Small intestine (tissue), 7 donors: Measurements from ENCODE around the gene MAGED2. TPM values are rescaled to one million over a fixed set of nuclear protein-coding genes. Genes with fewer than 3 reads are reported as not detected.

Source experiments
- DNase-seq, 2 donors: peaks; one replicate each; pipeline versions ENCODE4 v3.0.0 to v3.0.0-alpha.2; 2013
- FAIRE-seq: peaks from 2 replicates; lab custom pipeline; 2012; peaks lifted over from hg19 to GRCh38; lab: Jason Lieb, UNC
- H3K27ac ChIP-seq, 3 donors: one replicate each; pipeline ENCODE4 v1.5.1; 2013; ENCODE audit warnings: low read length in 2 of 3, mild to moderate bottlenecking in 2 of 3, control low read depth in 1 of 3, inconsistent platforms in 1 of 3, low read depth in 1 of 3, moderate library complexity in 1 of 3
- H3K27me3 ChIP-seq, 3 donors: one replicate each; pipeline ENCODE4 v1.6.1; 2013; ENCODE audit warnings: low read length in 3 of 3, inconsistent platforms in 1 of 3; ENCODE audit not compliant: control insufficient read depth in 3 of 3, insufficient read depth in 3 of 3
- H3K36me3 ChIP-seq, 3 donors: one replicate each; pipeline ENCODE4 v1.6.1; 2013; ENCODE audit warnings: low read length in 3 of 3, inconsistent platforms in 1 of 3, low read depth in 1 of 3, mild to moderate bottlenecking in 1 of 3, moderate library complexity in 1 of 3; ENCODE audit not compliant: control insufficient read depth in 3 of 3, insufficient read depth in 2 of 3
- H3K4me1 ChIP-seq, 3 donors: one replicate each; pipeline ENCODE4 v1.6.1; 2013; ENCODE audit warnings: low read length in 2 of 3, inconsistent platforms in 1 of 3, low read depth in 1 of 3, mild to moderate bottlenecking in 1 of 3, moderate library complexity in 1 of 3; ENCODE audit not compliant: control insufficient read depth in 3 of 3, insufficient read depth in 2 of 3
- H3K4me3 ChIP-seq, 3 donors: one replicate each; pipeline ENCODE4 v1.5.1; 2013; ENCODE audit warnings: low read length in 3 of 3, control low read depth in 1 of 3, inconsistent platforms in 1 of 3, low read depth in 1 of 3, mild to moderate bottlenecking in 1 of 3, moderate library complexity in 1 of 3
- H3K9me3 ChIP-seq, 2 donors: one replicate each; pipeline ENCODE4 v1.6.1; 2013; ENCODE audit warnings: low read depth in 1 of 2, low read length in 1 of 2; ENCODE audit not compliant: control insufficient read depth in 2 of 2, insufficient read depth in 1 of 2
- WGBS, 3 donors: extraction: QIAGEN DNeasy Blood & Tissue Kit; methylation state at CpG; one replicate each; pipeline ENCODE4 v1.1.7; 2013; 5-methylcytosine and 5-hydroxymethylcytosine counted together
- polyA plus RNA-seq, 4 donors: library from polyadenylated mRNA; stranded (reverse) in 3 of 4; unstranded in 1 of 4; fragments of 200-250 nt in 3 of 4; fragments of 120-200 nt in 1 of 4; gene quantifications; one replicate each; pipeline versions ENCODE4 v1.2.1 to v1.2.3, GENCODE V29; 2013
- donor health status: healthy with polysubstance abuse.
- donor health status: control.
- donor health status: control.
- donor health status: Bipolar disorder and iron deficiency.
- donor health status: healthy.

MAGED2 gene
- polyA plus RNA-seq, 4 donors: 42.2 to 292 (median 78.8) TPM

DNA sequence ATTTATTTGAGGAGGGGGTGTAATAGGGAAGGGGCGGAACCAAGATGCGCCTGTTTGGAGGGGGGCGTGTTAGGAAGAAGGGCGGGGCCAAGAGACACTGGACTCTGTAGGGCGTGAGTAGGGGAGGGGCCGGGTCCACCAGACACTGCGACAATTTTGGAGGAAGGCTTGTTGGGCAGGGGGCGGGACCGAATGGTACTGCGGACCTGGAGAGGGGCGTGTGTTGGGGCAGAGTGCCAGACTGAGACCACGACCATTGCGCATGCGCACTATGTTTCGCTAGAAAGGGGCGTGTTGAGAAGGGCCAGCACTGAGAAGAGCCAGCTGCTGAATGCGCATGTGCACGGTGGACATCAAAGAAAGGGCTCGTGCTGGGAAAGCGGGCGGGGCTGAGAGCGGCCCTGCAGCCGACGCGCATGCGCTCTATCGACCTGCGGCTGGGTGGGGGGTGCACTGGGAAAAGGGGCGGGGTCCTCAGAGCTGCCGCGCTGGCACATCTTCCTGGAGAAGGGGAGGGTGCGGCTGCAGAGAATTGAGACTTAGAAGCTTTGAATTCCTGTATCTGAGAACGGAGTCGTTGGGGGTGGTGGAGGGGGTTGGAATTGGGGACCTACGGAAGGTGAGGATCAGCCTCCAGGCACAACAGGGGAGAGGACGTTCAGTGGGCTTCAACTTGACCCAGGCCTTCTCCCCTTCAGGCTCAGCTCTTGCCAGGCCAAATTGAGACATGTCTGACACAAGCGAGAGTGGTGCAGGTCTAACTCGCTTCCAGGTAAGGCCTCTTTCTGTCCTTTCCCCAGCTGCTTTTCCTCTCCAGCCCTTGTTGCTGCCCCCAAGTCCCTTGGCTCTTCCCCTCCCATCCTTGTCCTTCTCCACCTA is 1.3 kb downstream of the MAGED2 start:
- Histone ChIP-seq H3K4me3 (peak overlapping the region; percentile 59 to 79 (median 60)), H3K27ac (peak overlapping the region; percentile 38 to 95 (median 87)), H3K27me3 (no peaks in the 10 kb centered on the region), H3K36me3 (peaks cover 0 to 38% (median 3%) of the 10 kb centered on the region in 3 donors), H3K4me1 (peaks cover 0 to 14% (median 0%) of the 10 kb centered on the region in 3 donors), H3K9me3 (no peaks in the 10 kb centered on the region)
- WGBS, 3 donors: 2 to 42% (median 13%) methylated on average over 16 to 38 of the region's 38 CpGs
- FAIRE-seq: peak; percentile 86
- peak; percentile 92 to 93 for DNase-seq

DNA sequence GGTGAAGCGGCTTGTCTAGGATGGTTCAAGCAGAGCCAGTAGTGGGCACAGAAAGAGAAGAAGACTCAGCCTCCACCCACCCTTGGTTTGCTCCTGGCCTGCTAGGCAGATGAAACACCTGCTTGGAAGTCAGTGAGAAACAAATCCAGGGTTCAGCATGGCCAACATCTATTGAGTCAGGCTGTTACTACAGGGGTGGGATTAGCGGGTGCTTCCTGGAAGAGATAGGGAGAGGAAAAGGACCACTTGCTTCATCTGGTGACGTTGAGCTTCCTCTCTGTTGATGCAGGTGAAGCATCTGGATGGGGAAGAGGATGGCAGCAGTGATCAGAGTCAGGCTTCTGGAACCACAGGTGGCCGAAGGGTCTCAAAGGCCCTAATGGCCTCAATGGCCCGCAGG is 3.0 kb downstream of the MAGED2 start:
- H3K36me3 ChIP-seq: peaks cover 0 to 52% (median 3%) of the 10 kb centered on the region in 3 donors
- FAIRE-seq (no peak), DNase-seq (no peak)
- peaks cover 0 to 8% (median 0%) of the 10 kb centered on the region in 3 donors for H3K4me1 ChIP-seq
- WGBS, 3 donors: 87 to 98% (median 93%) methylated on average over 3 to 5 of the region's 5 CpGs
- no peak overlapping the region for H3K27ac ChIP-seq
- no peaks in the 10 kb centered on the region for H3K27me3 ChIP-seq
- H3K9me3 ChIP-seq: no peaks in the 10 kb centered on the region
- no peak overlapping the region for H3K4me3 ChIP-seq

DNA sequence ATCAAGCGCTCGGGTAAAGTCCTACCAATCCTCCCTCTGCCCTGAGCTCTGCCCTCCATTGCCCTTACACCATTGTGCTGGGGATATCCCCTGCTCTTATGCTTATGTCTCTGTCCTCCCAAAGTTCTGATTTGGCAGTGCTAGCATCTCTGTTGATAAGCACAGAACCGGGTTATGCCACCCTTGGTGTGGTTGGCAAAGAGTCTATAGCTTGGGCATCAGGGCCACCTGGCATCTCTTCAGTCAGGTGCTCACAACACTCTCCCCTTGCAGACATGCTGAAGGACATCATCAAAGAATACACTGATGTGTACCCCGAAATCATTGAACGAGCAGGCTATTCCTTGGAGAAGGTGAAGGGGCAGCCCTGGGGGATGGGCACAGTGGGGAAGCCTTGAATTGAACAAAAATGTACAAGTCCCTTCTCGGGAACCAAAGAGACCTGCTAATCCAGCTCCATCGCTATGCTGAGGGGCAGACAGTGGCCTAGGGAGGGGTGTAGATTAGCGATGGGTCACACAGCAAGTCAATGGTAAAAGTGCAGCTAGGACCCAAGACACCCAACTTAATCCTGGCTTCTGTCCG is 3.8 kb downstream of the MAGED2 start:
- no peak overlapping the region for H3K27ac ChIP-seq
- no peaks in the 10 kb centered on the region for H3K9me3 ChIP-seq
- peaks cover 0 to 8% (median 0%) of the 10 kb centered on the region in 3 donors for H3K4me1 ChIP-seq
- H3K36me3 ChIP-seq: peaks cover 3 to 52% (median 7%) of the 10 kb centered on the region in 3 donors
- FAIRE-seq: no peak
- WGBS, 3 donors: 87 to 92% (median 88%) methylated on average over 8 to 9 of the region's 9 CpGs
- DNase-seq: no peak
- no peaks in the 10 kb centered on the region for H3K27me3 ChIP-seq
- H3K4me3 ChIP-seq: no peak overlapping the region

DNA sequence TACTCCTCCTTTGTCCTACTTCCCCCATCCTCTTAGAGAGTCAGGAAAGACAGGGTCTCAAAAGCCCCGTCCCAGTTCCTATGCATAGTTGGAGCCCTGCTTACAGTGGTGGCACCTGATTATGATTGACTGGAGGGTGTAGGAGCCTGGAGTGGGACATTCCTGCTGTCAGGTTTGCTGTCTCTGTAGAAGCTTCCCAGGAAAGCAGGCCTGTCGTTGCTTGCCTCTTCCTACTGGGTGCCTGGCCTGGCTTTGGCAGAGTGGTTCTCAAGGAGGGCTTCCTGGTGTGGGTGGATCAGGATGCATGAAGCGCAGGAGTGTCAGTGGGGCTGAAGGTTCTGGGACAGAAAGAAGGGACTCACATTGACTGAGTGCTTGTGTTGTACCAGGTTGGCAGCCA is 4.8 kb downstream of the MAGED2 start:
- Histone ChIP-seq H3K27me3 (no peaks in the 10 kb centered on the region), H3K27ac (no peak overlapping the region), H3K9me3 (no peaks in the 10 kb centered on the region), H3K4me3 (no peak overlapping the region), H3K36me3 (peaks cover 3 to 52% (median 7%) of the 10 kb centered on the region in 3 donors), H3K4me1 (peaks cover 0 to 8% (median 0%) of the 10 kb centered on the region in 3 donors)
- DNase-seq (no peak), FAIRE-seq (no peak)
- 62 to 88% (median 84%) methylated on average over 3 of the region's 3 CpGs for WGBS, 3 donors

DNA sequence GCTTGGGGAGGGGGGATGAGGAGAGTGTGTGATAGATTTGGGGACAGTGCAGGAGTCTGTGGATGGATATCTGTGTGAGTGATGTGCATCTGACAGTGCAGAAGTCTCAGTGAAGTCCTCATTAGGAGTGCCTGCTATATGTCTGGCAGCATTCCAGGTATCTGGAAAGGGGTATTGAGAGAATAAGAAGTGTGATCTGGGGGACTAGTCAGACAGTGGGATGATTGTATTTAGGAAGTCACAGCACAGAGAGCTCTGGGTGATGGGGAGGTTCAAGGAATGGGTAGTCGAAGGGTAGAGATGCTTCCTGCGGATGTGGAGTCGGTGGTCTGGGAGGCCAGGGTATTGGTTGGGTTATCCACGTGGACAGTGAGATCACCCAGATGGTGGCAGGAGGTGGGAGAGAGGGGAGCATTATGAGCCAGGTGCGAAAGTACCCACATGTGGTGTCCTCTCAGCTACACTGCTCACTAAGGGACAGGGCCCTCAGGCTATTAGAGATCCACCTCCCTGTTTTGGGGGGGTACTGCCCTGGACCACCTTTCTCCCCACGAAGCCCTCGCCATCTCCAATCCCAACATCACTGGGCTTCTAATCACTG is 9.8 kb downstream of the MAGED2 start:
- Histone ChIP-seq H3K27me3 (no peaks in the 10 kb centered on the region), H3K36me3 (peaks cover 3 to 22% (median 4%) of the 10 kb centered on the region in 3 donors), H3K4me3 (no peak overlapping the region), H3K9me3 (no peaks in the 10 kb centered on the region), H3K27ac (no peak overlapping the region), H3K4me1 (no peaks in the 10 kb centered on the region)
- WGBS, 3 donors: 65 to 76% (median 72%) methylated on average over 7 of the region's 7 CpGs
- FAIRE-seq (no peak), DNase-seq (no peak)

DNA sequence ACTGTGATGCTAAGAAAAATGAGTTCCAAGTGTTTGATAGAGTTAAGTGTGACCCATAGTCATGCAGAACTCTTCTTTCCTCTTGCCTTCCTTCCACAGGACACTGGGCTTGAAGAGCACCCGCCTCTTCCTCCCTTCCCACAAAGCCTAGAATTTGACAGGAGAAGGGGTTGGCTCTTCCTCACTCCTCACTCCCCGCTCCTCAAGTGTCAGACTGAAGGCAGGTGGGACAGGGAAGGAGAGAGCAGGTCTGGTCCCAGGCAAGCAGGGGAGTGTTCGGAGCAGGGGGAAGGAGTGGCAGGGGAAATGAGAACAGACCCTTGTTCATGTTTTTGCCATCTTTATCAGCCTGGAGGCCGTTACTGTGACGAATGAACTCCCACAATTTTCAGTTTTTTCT is 10.7 kb downstream of the MAGED2 start:
- H3K4me3 ChIP-seq: no peak overlapping the region
- H3K4me1 ChIP-seq: no peaks in the 10 kb centered on the region
- peaks cover 3 to 15% (median 4%) of the 10 kb centered on the region in 3 donors for H3K36me3 ChIP-seq
- DNase-seq (no peak), FAIRE-seq (no peak)
- no peak overlapping the region for H3K27ac ChIP-seq
- no peaks in the 10 kb centered on the region for H3K9me3 ChIP-seq
- WGBS, 3 donors: 53 to 71% (median 68%) methylated on average over 4 to 5 of the region's 5 CpGs
- H3K27me3 ChIP-seq: no peaks in the 10 kb centered on the region

DNA sequence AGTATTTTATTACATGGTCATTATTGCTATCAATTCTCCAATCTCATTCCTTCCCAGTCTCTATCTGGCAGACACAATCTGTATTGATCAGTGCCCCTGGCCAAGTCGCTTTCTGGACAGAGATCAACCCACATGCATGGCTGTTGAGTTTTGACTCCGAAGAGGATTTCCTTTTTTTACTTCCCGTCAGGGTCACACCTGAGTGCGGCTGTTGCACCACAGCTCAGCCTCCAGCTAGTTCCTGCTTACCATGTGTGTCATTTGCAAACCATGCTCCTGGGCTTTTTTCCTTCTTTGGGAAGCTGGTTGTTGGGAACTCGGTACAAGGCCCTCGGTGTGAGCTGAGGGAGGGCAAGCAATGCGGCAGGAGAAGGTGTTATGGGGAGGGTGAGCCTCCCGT is 11.7 kb downstream of the MAGED2 start:
- peak in 1 of 2 donors; percentile 6 for DNase-seq
- peaks cover 3 to 11% (median 4%) of the 10 kb centered on the region in 3 donors for H3K36me3 ChIP-seq
- H3K27ac ChIP-seq: no peak overlapping the region
- no peaks in the 10 kb centered on the region for H3K9me3 ChIP-seq
- H3K27me3 ChIP-seq: no peaks in the 10 kb centered on the region
- no peak overlapping the region for H3K4me3 ChIP-seq
- no peak for FAIRE-seq
- no peaks in the 10 kb centered on the region for H3K4me1 ChIP-seq
- 45 to 50% (median 47%) methylated on average over 8 of the region's 8 CpGs for WGBS, 3 donors

DNA sequence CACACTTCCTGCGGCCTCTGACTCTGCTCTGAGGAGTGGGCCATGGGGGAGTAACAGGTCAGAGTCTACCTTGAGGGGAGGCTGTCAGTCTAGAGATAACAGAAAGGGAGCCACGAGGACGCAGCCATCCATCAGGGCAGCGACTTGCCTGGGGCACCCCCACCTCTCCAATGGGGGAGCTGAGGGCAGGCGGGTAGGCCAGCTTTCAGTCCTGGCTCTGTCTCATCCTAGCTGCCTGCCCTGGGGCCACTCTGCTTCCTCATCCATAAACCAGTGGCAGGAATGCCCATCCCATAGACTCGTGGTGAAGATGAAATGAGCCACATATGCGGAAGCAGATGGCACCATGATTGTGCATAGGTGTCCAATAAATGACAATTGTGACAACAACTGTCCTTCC is 13.2 kb downstream of the MAGED2 start:
- no peak for DNase-seq
- peaks cover 0 to 3% (median 2%) of the 10 kb centered on the region in 3 donors for H3K36me3 ChIP-seq
- FAIRE-seq: no peak
- H3K9me3 ChIP-seq: no peaks in the 10 kb centered on the region
- no peaks in the 10 kb centered on the region for H3K4me1 ChIP-seq
- H3K4me3 ChIP-seq: no peak overlapping the region
- WGBS, 3 donors: 73 to 81% (median 75%) methylated on average over 5 to 7 of the region's 7 CpGs
- no peak overlapping the region for H3K27ac ChIP-seq
- no peaks in the 10 kb centered on the region for H3K27me3 ChIP-seq
